Suprapubic skin (tissue), 3 donors: ENCODE measurements around the gene MICAL2.

ENCODE experiments used
- POLR2AphosphoS5 ChIP-seq, 3 donors: sonication (generic); formaldehyde crosslinking; IDR thresholded peaks; one replicate each; pipeline ENCODE4 v1.6.1; 2017; ENCODE audit warnings: antibody characterized with exemption in 3 of 3
- TF ChIP-seq, protein P1 (sequence below), 2 donors: fragments of 200-600 bp in 1 of 2; fragments of 450-650 bp in 1 of 2; sonication (generic) in 1 of 2; IDR thresholded peaks; one replicate each; pipeline ENCODE4 v1.5.1; 2016 to 2019; ENCODE audit warnings: antibody characterized with exemption in 2 of 2, mild to moderate bottlenecking in 1 of 2, moderate library complexity in 1 of 2

DNA sequence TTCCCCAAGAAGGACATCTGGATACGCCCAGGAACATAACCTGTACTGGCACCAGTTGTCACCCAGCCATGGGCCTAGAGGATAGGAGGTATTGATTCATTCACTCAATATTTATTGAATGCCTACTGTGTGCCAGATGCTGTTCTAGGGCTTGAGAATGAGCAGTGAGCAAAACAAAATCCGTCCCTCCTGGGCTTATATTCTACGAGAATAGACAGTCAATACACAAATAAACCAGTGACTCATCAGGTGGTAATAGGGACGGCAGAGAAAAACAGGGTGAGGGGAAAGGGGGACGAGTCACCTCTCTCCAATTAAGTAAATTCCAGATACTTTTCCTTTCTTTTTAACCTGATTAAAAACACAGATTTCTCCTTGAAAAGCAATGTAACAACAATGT is 103.5 kb downstream of the MICAL2 start:
- TF ChIP-seq POLR2AphosphoS5 (IDR thresholded peaks at IDR 0.05), result no peak
- TF ChIP-seq, protein P1, sequence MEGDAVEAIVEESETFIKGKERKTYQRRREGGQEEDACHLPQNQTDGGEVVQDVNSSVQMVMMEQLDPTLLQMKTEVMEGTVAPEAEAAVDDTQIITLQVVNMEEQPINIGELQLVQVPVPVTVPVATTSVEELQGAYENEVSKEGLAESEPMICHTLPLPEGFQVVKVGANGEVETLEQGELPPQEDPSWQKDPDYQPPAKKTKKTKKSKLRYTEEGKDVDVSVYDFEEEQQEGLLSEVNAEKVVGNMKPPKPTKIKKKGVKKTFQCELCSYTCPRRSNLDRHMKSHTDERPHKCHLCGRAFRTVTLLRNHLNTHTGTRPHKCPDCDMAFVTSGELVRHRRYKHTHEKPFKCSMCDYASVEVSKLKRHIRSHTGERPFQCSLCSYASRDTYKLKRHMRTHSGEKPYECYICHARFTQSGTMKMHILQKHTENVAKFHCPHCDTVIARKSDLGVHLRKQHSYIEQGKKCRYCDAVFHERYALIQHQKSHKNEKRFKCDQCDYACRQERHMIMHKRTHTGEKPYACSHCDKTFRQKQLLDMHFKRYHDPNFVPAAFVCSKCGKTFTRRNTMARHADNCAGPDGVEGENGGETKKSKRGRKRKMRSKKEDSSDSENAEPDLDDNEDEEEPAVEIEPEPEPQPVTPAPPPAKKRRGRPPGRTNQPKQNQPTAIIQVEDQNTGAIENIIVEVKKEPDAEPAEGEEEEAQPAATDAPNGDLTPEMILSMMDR (IDR thresholded peaks at IDR 0.05), result no peak
